GM23338 (cell line): Measurements from ENCODE around the gene TMEM175.

Source experiments
- JUNB ChIP-seq: IDR thresholded peaks from one replicate; pipeline ENCODE4 v1.6.1; 2016; ENCODE audit warnings: antibody characterized with exemption; ENCODE audit not compliant: unreplicated experiment
- POLR2AphosphoS5 ChIP-seq: IDR thresholded peaks from 2 replicates; pipeline ENCODE4 v1.6.1; 2016; ENCODE audit warnings: antibody characterized with exemption, low read depth
- ZNF114 ChIP-seq: fragments of 250-450 bp; sonication (Bioruptor Pico); IDR thresholded peaks from 2 replicates; pipeline ENCODE4 v1.5.0; 2020; ENCODE audit warnings: mild to moderate bottlenecking, moderate library complexity
- TF ChIP-seq, protein P1 (sequence below), 2 experiments: fragments of 200-600 bp in 1 of 2; sonication (generic) in 1 of 2; conservative IDR thresholded peaks; 2 replicates each; pipeline versions ENCODE4 v1.5.1 to v1.6.1; 2016 to 2017; ENCODE audit warnings: antibody characterized with exemption in 2 of 2, low read depth in 2 of 2, mild to moderate bottlenecking in 2 of 2, moderate library complexity in 1 of 2

DNA sequence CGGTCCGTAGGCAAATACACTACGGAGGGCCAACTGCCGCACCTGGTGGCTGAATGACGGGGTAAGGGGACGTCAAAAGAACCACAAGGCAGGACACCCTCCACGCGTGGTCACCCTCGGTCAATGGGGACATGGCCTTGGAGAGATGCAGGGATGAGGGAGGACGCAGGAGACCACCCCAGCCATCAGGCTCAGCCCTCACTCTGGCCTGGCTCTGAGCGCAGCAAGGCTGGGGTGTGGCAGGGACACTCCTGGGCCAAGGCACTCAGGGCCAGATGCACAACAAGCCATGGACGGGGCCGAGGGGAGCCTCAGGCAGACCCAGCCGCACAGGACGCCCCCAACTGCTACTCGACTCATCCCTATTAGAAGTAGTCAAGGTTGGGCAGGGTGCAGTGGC is 36.7 kb upstream of the TMEM175 start:
- TF ChIP-seq JUNB (no peak), ZNF114 (CRISPR knock-in tag) (no peak), POLR2AphosphoS5 (no peak)
- TF ChIP-seq, protein P1, sequence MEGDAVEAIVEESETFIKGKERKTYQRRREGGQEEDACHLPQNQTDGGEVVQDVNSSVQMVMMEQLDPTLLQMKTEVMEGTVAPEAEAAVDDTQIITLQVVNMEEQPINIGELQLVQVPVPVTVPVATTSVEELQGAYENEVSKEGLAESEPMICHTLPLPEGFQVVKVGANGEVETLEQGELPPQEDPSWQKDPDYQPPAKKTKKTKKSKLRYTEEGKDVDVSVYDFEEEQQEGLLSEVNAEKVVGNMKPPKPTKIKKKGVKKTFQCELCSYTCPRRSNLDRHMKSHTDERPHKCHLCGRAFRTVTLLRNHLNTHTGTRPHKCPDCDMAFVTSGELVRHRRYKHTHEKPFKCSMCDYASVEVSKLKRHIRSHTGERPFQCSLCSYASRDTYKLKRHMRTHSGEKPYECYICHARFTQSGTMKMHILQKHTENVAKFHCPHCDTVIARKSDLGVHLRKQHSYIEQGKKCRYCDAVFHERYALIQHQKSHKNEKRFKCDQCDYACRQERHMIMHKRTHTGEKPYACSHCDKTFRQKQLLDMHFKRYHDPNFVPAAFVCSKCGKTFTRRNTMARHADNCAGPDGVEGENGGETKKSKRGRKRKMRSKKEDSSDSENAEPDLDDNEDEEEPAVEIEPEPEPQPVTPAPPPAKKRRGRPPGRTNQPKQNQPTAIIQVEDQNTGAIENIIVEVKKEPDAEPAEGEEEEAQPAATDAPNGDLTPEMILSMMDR (conservative IDR thresholded peaks at IDR 0.05; ENCODE audit: low read depth in 2 of 2), result no peak
